H54 (cell line): ENCODE measurements around the gene RSPRY1.
"Not testable (repeated sequence)": the region's sequence is repeated elsewhere in the genome, so short reads cannot be mapped to it uniquely, and the experiment has no call there.

Source experiments
- DNase-seq: peaks from one replicate; pipeline ENCODE4 v3.0.0; 2011; ENCODE audit warnings: low spot score, mixed read lengths; ENCODE audit not compliant: insufficient read length
- FAIRE-seq: peaks from 3 replicates; lab custom pipeline; 2011; peaks lifted over from hg19 to GRCh38; lab: Jason Lieb, UNC
- POLR2A ChIP-seq: IDR thresholded peaks from 2 replicates; pipeline ENCODE4 v1.6.1; 2011; ENCODE audit warnings: low read depth, mild to moderate bottlenecking, low read length

Gene RSPRY1

DNA sequence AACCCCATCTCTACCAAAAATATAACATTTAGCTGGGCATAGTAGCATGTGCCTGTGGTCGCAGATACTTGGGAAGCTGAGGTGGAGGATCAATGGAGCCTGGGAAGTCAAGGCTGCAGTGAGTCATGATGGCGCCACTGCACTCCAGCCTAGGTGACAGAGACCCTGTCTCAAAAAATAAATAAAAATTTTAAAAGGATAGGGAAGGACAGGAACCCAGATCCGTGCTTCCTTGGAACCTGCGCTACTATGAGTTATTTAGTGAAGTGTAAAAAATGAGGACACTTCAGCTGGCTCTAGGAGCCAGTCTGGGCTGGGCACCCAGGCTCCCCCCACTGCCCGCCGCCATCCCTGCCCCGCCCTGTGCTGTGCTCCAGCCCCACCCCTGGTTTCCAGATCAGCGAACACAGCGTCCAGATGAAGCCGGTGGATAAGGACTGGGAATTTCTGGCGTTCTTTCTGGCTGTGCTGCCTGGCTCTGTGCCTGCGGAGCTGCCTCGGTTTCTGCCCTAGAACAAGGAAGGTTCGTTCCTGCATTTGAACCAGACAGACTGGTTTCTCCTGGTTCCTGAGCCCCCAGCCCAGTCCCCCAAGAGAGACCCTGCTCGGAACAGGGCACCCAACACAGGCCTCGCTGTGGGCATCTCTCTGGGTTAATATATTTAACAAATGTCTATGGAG, 79.9 kb downstream of the RSPRY1 start:
- no peak for TF ChIP-seq POLR2A
- DNase-seq (no peak), FAIRE-seq (no peak)

DNA sequence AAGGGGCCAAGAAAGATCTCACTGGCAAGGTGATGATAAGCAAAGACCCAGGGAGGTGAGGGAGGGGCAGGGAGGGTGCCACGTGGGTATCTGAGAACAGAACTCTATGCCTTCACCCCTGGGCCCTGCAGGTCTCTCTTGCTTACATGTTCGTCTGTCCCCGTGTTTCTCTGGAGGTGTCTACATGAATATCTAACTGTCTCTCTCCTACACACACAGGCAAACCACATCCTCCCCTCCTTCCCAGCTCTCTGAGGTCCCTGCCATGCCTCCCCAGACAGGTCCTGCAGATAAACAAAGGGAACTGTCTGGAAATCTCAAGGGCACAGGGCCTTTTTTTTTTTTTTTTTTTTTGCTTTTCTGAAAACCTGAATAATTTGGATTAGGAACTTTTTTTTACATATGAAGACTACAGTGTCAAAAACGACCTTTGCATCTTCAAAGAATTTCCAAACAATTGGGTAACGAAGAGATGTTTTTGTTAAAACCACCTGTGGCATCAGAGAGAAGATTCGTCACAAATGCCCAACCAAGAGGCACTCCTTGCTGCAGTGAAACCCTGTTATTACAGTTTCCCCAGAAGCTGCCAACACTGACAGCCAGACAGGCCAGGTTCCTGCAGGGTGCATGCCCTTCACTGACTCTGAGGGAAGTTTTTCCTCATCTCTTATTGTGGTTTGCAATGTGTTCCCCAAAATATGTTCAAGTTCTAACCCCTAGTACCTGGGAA, 80.6 kb downstream of the RSPRY1 start:
- no peak for DNase-seq
- TF ChIP-seq POLR2A: no peak
- no peak for FAIRE-seq

DNA sequence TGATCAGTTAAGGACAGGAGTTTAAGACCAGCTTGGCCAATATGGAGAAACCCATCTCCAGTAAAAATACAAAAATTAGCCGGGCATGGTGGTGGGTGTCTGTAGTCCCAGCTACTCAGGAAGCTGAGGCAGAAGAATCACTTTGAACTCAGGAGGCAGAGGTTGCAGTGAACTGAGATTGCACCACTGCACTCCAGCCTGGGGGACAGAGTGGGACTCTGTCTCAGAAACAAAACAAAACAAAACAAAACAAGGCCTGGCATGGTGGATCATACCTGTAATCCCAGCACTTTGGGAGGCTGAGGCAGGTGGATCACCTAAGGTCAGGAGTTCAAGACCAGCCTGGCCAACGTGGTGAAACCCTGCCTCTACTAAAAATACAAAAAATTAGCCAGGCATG, 81.2 kb downstream of the RSPRY1 start:
- not testable (repeated sequence) for DNase-seq, FAIRE-seq

DNA sequence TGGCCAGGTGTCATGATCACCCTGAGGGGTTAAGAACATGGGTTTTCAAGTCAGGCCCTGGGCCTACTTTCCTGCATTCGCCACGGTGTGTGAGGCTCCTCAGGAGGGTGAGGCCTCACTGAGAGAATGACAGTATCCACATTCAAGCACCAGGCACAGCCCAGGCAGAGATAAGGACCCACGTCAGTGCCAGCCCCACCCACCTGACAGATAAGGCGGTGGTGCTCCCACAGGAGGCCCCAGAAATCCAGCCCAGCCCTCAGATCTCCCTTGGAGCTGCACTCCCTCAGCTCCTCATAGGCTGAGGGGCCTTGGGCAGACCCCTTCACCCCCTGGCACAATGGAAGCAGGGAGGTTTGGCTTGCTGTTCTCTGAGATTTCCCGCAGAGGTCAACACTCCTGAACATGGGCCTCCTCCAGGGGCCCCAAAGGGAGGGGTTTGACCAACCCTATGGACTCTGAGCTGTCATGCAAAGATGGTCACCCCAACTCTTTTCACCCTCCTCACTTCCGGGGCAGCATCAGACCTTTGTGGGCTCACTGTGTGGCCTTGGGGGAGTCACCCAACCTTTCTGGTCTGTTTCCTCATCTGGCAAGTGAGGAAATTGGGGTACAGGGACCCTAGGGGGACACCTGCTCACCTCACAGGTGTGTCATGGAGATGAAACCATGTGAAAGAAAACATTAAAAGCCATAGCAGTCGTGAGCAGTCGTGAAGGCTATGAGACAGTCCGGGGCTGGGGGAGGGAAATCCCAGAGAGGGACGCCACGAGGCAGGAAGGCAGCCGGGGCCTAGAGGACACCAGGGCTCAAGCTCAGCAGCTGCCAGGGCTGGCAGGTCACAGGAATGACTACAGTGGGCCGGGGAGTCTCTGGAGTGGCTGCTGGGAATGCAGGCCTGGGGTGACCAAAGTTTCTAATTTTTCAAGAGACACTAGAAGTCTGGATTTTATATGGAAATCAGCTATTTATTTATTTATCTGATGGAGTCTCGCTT, 83.0 kb downstream of the RSPRY1 start:
- DNase-seq (no peak), FAIRE-seq (no peak)
- TF ChIP-seq POLR2A: no peak

DNA sequence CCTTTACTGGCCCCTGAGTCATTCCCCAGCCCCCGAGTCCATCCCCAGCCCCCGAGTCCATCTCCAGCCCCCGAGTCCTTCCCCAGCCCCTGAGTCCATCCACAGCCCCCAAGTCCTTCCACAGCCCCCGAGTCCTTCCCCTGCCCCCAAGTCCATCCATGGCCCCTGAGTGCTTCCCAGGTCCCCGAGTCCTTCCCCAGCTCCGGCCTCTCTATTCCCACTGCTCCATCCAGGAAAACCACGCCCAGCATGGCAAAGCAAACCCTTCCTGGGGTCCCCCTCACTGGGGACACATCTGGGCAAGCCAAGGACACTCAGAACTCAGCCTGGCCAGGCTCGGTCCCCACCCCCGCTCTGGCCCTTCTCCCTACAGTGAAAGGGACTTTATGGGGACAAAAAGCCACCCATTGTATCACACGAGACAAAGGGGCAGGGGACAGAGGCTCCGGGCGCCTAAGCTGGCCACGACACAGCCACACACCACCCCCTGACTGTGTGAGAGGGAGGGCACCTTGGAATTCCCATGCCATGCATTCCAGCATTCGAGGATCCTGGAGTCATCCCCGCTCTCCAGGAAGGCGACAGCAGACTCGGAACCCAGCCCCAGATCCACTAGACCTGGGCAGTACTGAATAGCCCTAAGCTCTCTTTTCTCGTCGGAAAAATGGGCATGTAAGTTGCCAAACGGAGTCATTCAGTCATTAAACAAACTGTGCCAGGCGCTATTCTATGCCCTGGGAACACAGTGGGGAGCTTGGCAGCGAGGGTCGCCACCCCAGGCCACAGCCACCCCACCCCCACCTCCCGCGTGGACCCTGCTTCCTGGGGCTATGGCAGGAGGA, 84.3 kb downstream of the RSPRY1 start:
- FAIRE-seq (no peak), DNase-seq (no peak)

DNA sequence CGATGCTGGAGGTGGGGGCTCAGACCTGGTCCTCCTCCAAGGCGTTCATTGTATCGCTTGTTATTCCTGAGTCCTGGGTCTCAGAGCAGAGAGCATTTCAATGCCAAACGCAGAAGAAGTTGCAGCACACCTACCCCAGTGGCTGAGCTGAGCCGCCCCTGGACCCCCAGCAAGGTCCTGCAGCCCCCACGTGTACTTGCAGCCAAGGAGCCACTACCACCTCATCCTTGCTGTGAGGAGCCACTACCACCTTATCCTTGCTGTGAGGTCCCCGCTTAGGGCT, 84.9 kb downstream of the RSPRY1 start:
- TF ChIP-seq POLR2A: no peak
- FAIRE-seq (no peak), DNase-seq (no peak)

More for the DNA sequence above, 84.3 kb downstream of the RSPRY1 start:
- TF ChIP-seq POLR2A: no peak

DNA sequence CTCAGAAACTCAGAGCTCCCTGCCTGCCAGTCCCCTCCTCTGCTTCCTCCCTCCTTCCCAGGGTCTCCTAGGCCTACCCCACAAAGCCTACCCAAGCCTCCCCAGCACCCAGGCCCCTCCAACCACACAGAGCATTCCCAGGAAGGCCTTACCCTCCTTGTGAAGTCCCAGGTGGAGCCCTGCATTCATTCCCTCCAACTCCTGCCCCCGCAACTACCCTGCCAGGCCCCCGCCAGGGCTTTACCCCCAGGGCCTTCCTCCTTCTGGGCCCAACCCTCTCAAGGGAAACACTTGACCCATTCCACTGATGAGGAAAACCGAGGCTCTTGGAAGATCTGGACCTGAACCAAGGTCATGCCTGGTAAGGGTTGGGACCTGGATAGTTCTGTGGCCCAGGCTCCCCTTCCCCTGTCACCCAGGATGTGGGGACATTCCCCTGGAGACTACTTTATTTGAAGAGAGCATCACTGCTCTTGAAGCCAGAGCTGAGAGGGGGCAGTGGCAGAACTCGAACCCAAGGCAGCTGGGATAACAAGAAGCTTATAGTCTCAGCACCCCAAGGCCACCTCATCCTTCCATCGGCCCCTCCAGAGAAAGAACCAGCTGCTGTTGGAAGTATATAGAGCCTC, 85.9 kb downstream of the RSPRY1 start:
- TF ChIP-seq POLR2A: no peak
- no peak for DNase-seq
- FAIRE-seq: no peak

DNA sequence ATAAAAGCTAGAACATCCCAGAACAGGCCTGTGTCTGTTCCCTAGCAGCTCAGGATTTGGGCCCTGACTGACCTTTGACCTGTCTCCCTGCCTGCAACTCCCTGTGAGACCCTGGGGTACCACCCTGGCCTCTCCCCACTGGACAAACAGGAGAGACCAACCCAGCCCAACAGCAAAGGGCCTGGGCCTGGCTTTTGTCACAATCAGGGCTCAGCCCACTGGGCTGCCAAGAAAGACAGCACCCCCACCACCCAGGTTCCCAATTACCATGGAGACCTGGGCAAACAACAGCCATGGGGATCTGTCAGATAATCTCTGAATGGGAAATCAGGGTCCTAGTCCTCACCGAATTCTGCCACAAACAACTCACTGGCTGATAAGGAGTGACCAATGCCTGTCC, 87.2 kb downstream of the RSPRY1 start:
- TF ChIP-seq POLR2A: no peak
- DNase-seq (no peak), FAIRE-seq (no peak)

DNA sequence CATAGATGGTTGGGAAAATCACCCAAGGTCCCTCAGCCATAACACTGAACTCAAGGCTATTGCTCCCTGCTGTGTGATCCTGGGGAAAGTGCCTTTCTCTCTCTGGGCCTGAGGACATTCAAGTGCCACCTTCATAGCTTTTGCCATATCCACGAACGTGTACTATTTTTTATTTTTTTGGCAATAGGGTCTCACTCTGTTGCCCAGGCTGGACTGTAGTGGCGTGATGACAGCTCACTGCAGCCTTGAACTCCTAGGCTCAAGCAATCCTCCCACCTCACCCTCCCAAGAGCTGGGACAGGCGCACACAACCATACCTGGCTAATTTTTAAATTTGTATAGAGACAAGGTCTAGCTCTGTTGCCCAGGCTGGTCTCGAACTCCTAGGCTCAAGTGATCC, 87.7 kb downstream of the RSPRY1 start:
- no peak for TF ChIP-seq POLR2A
- FAIRE-seq (no peak), DNase-seq (no peak)

DNA sequence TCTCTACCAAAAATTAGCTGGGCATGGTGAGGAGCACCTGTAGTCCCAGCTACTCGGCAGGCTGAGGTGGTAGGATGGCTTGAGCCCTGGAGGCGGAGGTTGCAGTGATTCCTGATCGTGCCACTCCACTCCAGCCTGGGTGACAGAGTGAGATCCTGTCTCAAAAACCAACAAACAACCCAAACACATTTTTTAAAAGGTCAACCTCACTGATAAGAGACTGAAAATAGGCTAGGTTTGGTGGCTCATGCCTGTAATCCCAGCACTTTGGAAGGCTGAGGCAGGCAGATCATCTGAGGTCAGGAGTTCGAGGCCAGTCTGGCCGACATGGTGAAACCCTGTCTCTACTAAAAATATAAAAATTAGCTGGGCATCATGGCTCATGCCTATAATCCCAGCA, 89.8 kb downstream of the RSPRY1 start:
- not testable (repeated sequence) for FAIRE-seq

DNA sequence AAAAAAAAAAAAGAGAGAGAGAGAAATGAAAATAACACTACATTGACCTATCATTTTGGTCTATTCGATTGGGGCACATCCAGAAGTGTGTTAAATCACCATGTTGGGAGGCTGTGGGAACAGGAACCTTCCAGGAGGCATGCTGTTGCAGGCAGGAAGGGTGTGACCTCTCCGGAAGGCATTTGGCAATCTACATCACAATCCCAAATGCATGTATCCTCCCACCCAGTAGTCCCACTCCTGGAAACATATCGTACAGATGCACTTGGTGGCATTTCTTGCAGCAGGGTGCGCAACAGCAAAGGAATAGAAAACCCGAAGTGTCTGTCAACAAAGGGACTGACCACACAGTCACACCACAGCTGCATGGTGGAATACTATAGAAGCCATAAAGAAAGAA, 90.5 kb downstream of the RSPRY1 start:
- FAIRE-seq: peak; percentile 30
- DNase-seq: no peak
- TF ChIP-seq POLR2A: no peak

More for the DNA sequence above, 89.8 kb downstream of the RSPRY1 start:
- not testable (repeated sequence) for DNase-seq

DNA sequence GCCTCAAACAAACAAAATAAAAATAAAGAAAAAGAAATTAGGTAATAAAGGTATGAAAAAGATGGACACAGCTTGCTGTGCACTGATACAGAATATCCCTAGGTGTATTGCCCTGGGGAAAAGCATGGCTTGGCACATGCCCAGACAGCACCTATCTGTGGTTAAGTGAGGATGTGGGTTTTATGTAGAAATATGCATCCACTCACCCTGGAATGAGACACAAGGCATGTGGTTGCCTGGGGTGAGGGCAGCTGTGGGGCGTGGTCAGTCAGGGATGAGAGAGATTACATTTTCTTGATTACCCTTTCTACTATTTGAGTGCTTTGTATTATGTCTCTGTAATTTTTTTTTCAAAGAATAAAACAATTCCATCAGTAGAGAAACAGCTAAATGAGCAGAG, 91.5 kb downstream of the RSPRY1 start:
- no peak for TF ChIP-seq POLR2A
- FAIRE-seq (peak; percentile 85), DNase-seq (peak; percentile 91)

DNA sequence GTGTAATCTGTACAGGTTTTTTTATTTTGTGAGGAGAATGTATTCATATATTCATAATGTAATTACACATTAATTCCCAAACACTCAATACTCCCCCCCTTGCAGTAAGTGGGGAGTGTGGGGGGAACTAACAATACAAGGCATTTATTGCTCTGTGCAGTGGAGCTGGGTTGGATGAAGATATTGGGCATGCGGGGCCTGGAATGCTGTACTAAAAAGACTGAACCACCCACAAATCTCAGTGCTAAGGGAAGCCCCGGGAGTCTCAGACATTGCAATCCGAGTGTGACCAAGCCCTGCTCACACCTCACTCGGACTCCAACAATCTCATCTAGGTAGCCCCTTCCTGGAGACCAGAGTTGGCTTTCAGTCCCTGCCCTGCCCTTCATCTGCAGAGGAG, 92.4 kb downstream of the RSPRY1 start:
- DNase-seq (no peak), FAIRE-seq (no peak)
- no peak for TF ChIP-seq POLR2A
